Neural cell (in vitro differentiated cells): Measurements from ENCODE around the gene RUBCNL. TPM values are rescaled to one million over a fixed set of nuclear protein-coding genes. Genes with fewer than 3 reads are reported as not detected.

Experiments used
- H2AFZ ChIP-seq: fragments of 200-600, 300-800 bp; sonication (generic), shearing (Covaris generic); 2 replicates; pipeline ENCODE4 v1.6.0; 2014; ENCODE audit warnings: low read depth, mild to moderate bottlenecking, antibody characterized with exemption, low read length, moderate library complexity
- H3F3A ChIP-seq: fragments of 200-600 bp; shearing (Covaris generic); 2 replicates; pipeline ENCODE4 v1.6.1; 2016; ENCODE audit warnings: mild to moderate bottlenecking, moderate library complexity, mixed read lengths, antibody characterized with exemption, low read length; ENCODE audit not compliant: insufficient read depth, poor library complexity, severe bottlenecking
- H3K27ac ChIP-seq: fragments of 200-600, 300-800 bp; sonication (generic), shearing (Covaris generic); 2 replicates; pipeline ENCODE4 v1.5.1; 2014; ENCODE audit warnings: mild to moderate bottlenecking, low read length, moderate library complexity
- H3K27me3 ChIP-seq: fragments of 300-800, 200-600 bp; sonication (generic), shearing (Covaris generic); 2 replicates; pipeline ENCODE4 v1.6.0; 2014; ENCODE audit warnings: mild to moderate bottlenecking, low read depth, low read length, moderate library complexity; ENCODE audit not compliant: insufficient read depth
- H3K36me3 ChIP-seq: fragments of 300-800, 200-600 bp; sonication (generic), shearing (Covaris generic); 2 replicates; pipeline ENCODE4 v1.5.1; 2014; ENCODE audit warnings: mild to moderate bottlenecking, antibody characterized with exemption, low read length, moderate library complexity; ENCODE audit not compliant: insufficient read depth
- H3K4me2 ChIP-seq: fragments of 300-800, 200-600 bp; sonication (generic), shearing (Covaris generic); 2 replicates; pipeline ENCODE4 v1.6.0; 2014; ENCODE audit warnings: mild to moderate bottlenecking, low read length
- H3K4me3 ChIP-seq: fragments of 300-800, 200-600 bp; sonication (generic), shearing (Covaris generic); 2 replicates; pipeline ENCODE4 v1.5.1; 2014; ENCODE audit warnings: mild to moderate bottlenecking, low read length, moderate library complexity
- H3K79me2 ChIP-seq: fragments of 200-600 bp; shearing (Covaris generic); replicated peaks from 2 replicates; pipeline ENCODE4 v1.6.0; 2014; ENCODE audit warnings: mild to moderate bottlenecking, low read length, moderate library complexity; ENCODE audit not compliant: insufficient read depth
- H3K9ac ChIP-seq: fragments of 300-800, 200-600 bp; sonication (generic), shearing (Covaris generic); 2 replicates; pipeline ENCODE4 v1.6.1; 2016; ENCODE audit warnings: mild to moderate bottlenecking, low read length, mixed read lengths
- H3K9me2 ChIP-seq: fragments of 200-600 bp; shearing (Covaris generic); 2 replicates; pipeline ENCODE4 v1.6.1; 2016; ENCODE audit warnings: mild to moderate bottlenecking, low read length, mixed read lengths; ENCODE audit not compliant: insufficient read depth
- H3K9me3 ChIP-seq: fragments of 200-600, 300-800 bp; sonication (generic), shearing (Covaris generic); 2 replicates; pipeline ENCODE4 v1.6.1; 2016; ENCODE audit warnings: mild to moderate bottlenecking, mixed run types, low read length, moderate library complexity, mixed read lengths
- H4K20me1 ChIP-seq: fragments of 200-600 bp; shearing (Covaris generic); 2 replicates; pipeline ENCODE4 v1.6.1; 2016; ENCODE audit warnings: mild to moderate bottlenecking, mixed run types; ENCODE audit not compliant: insufficient read depth
- CTCF ChIP-seq: fragments of 450-650 bp; IDR thresholded peaks from 2 replicates; pipeline ENCODE4 v1.5.1; 2014; ENCODE audit warnings: antibody characterized with exemption, mild to moderate bottlenecking, moderate library complexity; ENCODE audit not compliant: poor library complexity, severe bottlenecking
- EP300 ChIP-seq: fragments of 450-650 bp; conservative IDR thresholded peaks from 2 replicates; pipeline ENCODE4 v1.6.1; 2014; ENCODE audit warnings: antibody characterized with exemption, mild to moderate bottlenecking, moderate library complexity; ENCODE audit not compliant: poor library complexity, severe bottlenecking
- EZH2 ChIP-seq: fragments of 200-600, 300-800 bp; shearing (Covaris generic), sonication (generic); IDR thresholded peaks from 2 replicates; pipeline ENCODE4 v1.6.1; 2014; ENCODE audit warnings: antibody characterized with exemption, low read length, borderline replicate concordance, mild to moderate bottlenecking; ENCODE audit not compliant: insufficient read depth, poor library complexity, severe bottlenecking
- MXI1 ChIP-seq: fragments of 450-650 bp; conservative IDR thresholded peaks from 2 replicates; pipeline ENCODE4 v1.6.1; 2014; ENCODE audit warnings: antibody characterized with exemption, mild to moderate bottlenecking; ENCODE audit not compliant: poor library complexity, severe bottlenecking
- POLR2AphosphoS5 ChIP-seq: IDR thresholded peaks from 2 replicates; pipeline ENCODE4 v1.6.1; 2012
- RAD21 ChIP-seq: fragments of 450-650 bp; conservative IDR thresholded peaks from 2 replicates; pipeline ENCODE4 v1.6.1; 2014; ENCODE audit warnings: antibody characterized with exemption, mild to moderate bottlenecking, moderate library complexity
- REST ChIP-seq: IDR thresholded peaks from 2 replicates; pipeline ENCODE4 v1.6.1; 2012; ENCODE audit warnings: borderline replicate concordance
- SMC3 ChIP-seq: fragments of 450-650 bp; conservative IDR thresholded peaks from 2 replicates; pipeline ENCODE4 v1.6.1; 2014; ENCODE audit warnings: antibody characterized with exemption, mild to moderate bottlenecking, moderate library complexity; ENCODE audit not compliant: poor library complexity
- TAF1 ChIP-seq: IDR thresholded peaks from 2 replicates; pipeline ENCODE4 v1.6.1; 2012; ENCODE audit warnings: low read depth
- polyA plus RNA-seq: library from polyadenylated mRNA; depleted of rRNA; stranded (reverse); fragments of >200 nt; gene quantifications from 2 replicates; pipeline ENCODE4 v1.2.3, GENCODE V29; 2014

RUBCNL gene
- polyA plus RNA-seq, 1 donor from 2014 or later, result not detected

- Histone ChIP-seq H3K4me2 (no peak overlapping the region), H3K36me3 (no peaks in the 10 kb centered on the region), H3K9me2 (no peaks in the 10 kb centered on the region), H3K27ac (no peak overlapping the region), H2AFZ (no peak overlapping the region), H3F3A (no peaks in the 10 kb centered on the region), H3K9me3 (no peaks in the 10 kb centered on the region), H3K27me3 (no peaks in the 10 kb centered on the region), H3K4me3 (no peak overlapping the region), H3K9ac (no peak overlapping the region), H3K79me2 (no peaks in the 10 kb centered on the region), H4K20me1 (no peaks in the 10 kb centered on the region)
- TF ChIP-seq TAF1 (no peak), EP300 (no peak), MXI1 (no peak), EZH2 (no peak), RAD21 (no peak), CTCF (no peak), SMC3 (no peak), REST (no peak), POLR2AphosphoS5 (no peak)
Observed at GRCh38 chr13:46296115-46296822, 90.8 kb downstream of the RUBCNL start.

- no peak overlapping the region for H3K9ac ChIP-seq
- H3K9me3 ChIP-seq, result no peaks in the 10 kb centered on the region
- no peak overlapping the region for H3K27ac ChIP-seq
- TF ChIP-seq MXI1 (no peak), CTCF (no peak), POLR2AphosphoS5 (no peak), EP300 (no peak), RAD21 (no peak), REST (no peak), EZH2 (no peak), SMC3 (no peak), TAF1 (no peak)
- H2AFZ ChIP-seq, result no peak overlapping the region
- H3F3A ChIP-seq, result no peaks in the 10 kb centered on the region
- no peak overlapping the region for H3K4me3 ChIP-seq
- no peaks in the 10 kb centered on the region for H3K79me2 ChIP-seq
- H3K9me2 ChIP-seq, result no peaks in the 10 kb centered on the region
- H3K4me2 ChIP-seq, result no peak overlapping the region
- no peaks in the 10 kb centered on the region for H3K27me3 ChIP-seq
- no peaks in the 10 kb centered on the region for H3K36me3 ChIP-seq
- H4K20me1 ChIP-seq, result no peaks in the 10 kb centered on the region
Observed at GRCh38 chr13:46295491-46296114, 91.4 kb downstream of the RUBCNL start.
